H1 (cell line): ENCODE measurements around the gene AHI1. TPM values are rescaled to one million over a fixed set of nuclear protein-coding genes. Genes with fewer than 3 reads are reported as not detected.

Experiments
- CTCF ChIA-PET: fragments of 300-600 bp; sonication (Branson Sonifier 250); formaldehyde crosslinking; loops from one replicate; lab custom pipeline; 2021; ENCODE audit not compliant: partially characterized antibody; lab: Charles Lee
- POLR2A ChIA-PET: fragments of 300-600 bp; sonication (Branson Sonifier 250); formaldehyde crosslinking; loops from one replicate; lab custom pipeline; 2021; ENCODE audit warnings: inconsistent platforms; ENCODE audit not compliant: partially characterized antibody; lab: Charles Lee
- DNase-seq, 2 experiments: peaks; one replicate each; pipeline versions ENCODE4 v3.0.0 to v3.0.0-alpha.2; 2010 to 2022; ENCODE audit warnings: low spot score in 2 of 2, low read depth in 1 of 2, mixed read lengths in 1 of 2
- FAIRE-seq: peaks from 2 replicates; lab custom pipeline; 2011; peaks lifted over from hg19 to GRCh38; lab: Jason Lieb, UNC
- H2AFZ ChIP-seq: 2 replicates; pipeline ENCODE4 v1.8.1; 2012; ENCODE audit warnings: low read length, inconsistent platforms
- H2AK5ac ChIP-seq: 2 replicates; pipeline ENCODE4 v1.6.1; 2013; ENCODE audit warnings: low read depth, low read length
- H2BK120ac ChIP-seq: replicated peaks from 2 replicates; pipeline ENCODE3; 2013; ENCODE audit warnings: low read depth, low read length, inconsistent platforms
- H2BK12ac ChIP-seq: 2 replicates; pipeline ENCODE4 v1.6.1; 2013; ENCODE audit warnings: low read depth, low read length
- H2BK15ac ChIP-seq: 2 replicates; pipeline ENCODE4 v1.6.1; 2013; ENCODE audit warnings: low read length
- H2BK20ac ChIP-seq: 2 replicates; pipeline ENCODE4 v1.6.1; 2013; ENCODE audit warnings: low read length
- H2BK5ac ChIP-seq: 2 replicates; pipeline ENCODE4 v1.6.1; 2013; ENCODE audit warnings: low read depth, low read length
- H3K14ac ChIP-seq: 2 replicates; pipeline ENCODE4 v1.6.1; 2013; ENCODE audit warnings: inconsistent platforms; ENCODE audit not compliant: insufficient read length
- H3K18ac ChIP-seq: 2 replicates; pipeline ENCODE4 v1.6.1; 2013; ENCODE audit warnings: low read length; ENCODE audit errors: extremely low read depth
- H3K23ac ChIP-seq: 2 replicates; pipeline ENCODE4 v1.6.1; 2013; ENCODE audit warnings: inconsistent platforms; ENCODE audit not compliant: insufficient read length
- H3K23me2 ChIP-seq: 2 replicates; pipeline ENCODE4 v1.6.1; 2013; ENCODE audit warnings: low read depth, low read length
- H3K27ac ChIP-seq: 2 replicates; pipeline ENCODE4 v1.6.1; 2011; ENCODE audit warnings: low read depth, low read length, inconsistent platforms
- H3K27me3 ChIP-seq, 4 experiments: replicated peaks in 1 of 4; 1 replicate in 1 of 4; 2 replicates in 3 of 4; pipeline versions ENCODE4 v1.6.1 to v1.8.1; 2011 to 2013; ENCODE audit warnings: low read length in 3 of 4, mild to moderate bottlenecking in 3 of 4, inconsistent platforms in 2 of 4, mixed read lengths in 2 of 4, moderate library complexity in 1 of 4; ENCODE audit not compliant: control insufficient read depth in 3 of 4, insufficient read depth in 3 of 4; ENCODE audit errors: extremely low read depth in 1 of 4
- H3K36me3 ChIP-seq, 4 experiments: 2 replicates each; pipeline versions ENCODE4 v1.6.1 to v1.8.1; 2011 to 2013; ENCODE audit warnings: mild to moderate bottlenecking in 4 of 4, low read length in 3 of 4, moderate library complexity in 2 of 4, control low read depth in 1 of 4, inconsistent platforms in 1 of 4; ENCODE audit not compliant: insufficient read depth in 4 of 4, control insufficient read depth in 2 of 4
- H3K4ac ChIP-seq: replicated peaks from 2 replicates; pipeline ENCODE3; 2013; ENCODE audit warnings: low read length, low read depth, mixed read lengths, inconsistent platforms; ENCODE audit not compliant: insufficient read length
- H3K4me1 ChIP-seq, 4 experiments: replicated peaks in 1 of 4; 1 replicate in 1 of 4; 2 replicates in 3 of 4; pipeline versions ENCODE4 v1.6.1 to v1.8.1; 2011 to 2013; ENCODE audit warnings: low read length in 3 of 4, inconsistent platforms in 2 of 4, mixed read lengths in 1 of 4; ENCODE audit not compliant: insufficient read depth in 4 of 4, control insufficient read depth in 3 of 4
- H3K4me2 ChIP-seq, 2 experiments: 2 replicates each; pipeline versions ENCODE4 v1.6.1 to v1.8.1; 2011 to 2013; ENCODE audit warnings: low read depth in 2 of 2, low read length in 2 of 2, control low read depth in 1 of 2, inconsistent platforms in 1 of 2, mild to moderate bottlenecking in 1 of 2; ENCODE audit not compliant: insufficient read depth in 1 of 2
- H3K4me3 ChIP-seq, 4 experiments: fragments of 200-600, 300-600 bp in 1 of 4; sonication (generic), shearing (Covaris generic), sonication (Bioruptor Twin) in 1 of 4; 2 replicates each; pipeline versions ENCODE4 v1.5.1 to v1.8.1; 2011 to 2016; ENCODE audit warnings: low read length in 4 of 4, low read depth in 3 of 4, control low read depth in 2 of 4, inconsistent platforms in 2 of 4, mild to moderate bottlenecking in 2 of 4, mixed read lengths in 1 of 4, moderate library complexity in 1 of 4; ENCODE audit not compliant: insufficient read depth in 2 of 4; ENCODE audit errors: extremely low read depth in 1 of 4
- H3K56ac ChIP-seq: replicated peaks from 2 replicates; pipeline ENCODE3; 2013; ENCODE audit warnings: low read depth, mild to moderate bottlenecking, mixed read lengths, low read length, inconsistent platforms; ENCODE audit not compliant: insufficient read length
- H3K79me1 ChIP-seq: 2 replicates; pipeline ENCODE4 v1.6.1; 2013; ENCODE audit warnings: low read depth, low read length, control low read depth
- H3K79me2 ChIP-seq, 2 experiments: 2 replicates each; pipeline versions ENCODE4 v1.6.1 to v1.8.1; 2012 to 2013; ENCODE audit warnings: low read length in 2 of 2, mild to moderate bottlenecking in 2 of 2, inconsistent platforms in 1 of 2; ENCODE audit not compliant: insufficient read depth in 2 of 2, control insufficient read depth in 1 of 2
- H3K9ac ChIP-seq, 4 experiments: replicated peaks in 1 of 4; 1 replicate in 1 of 4; 2 replicates in 3 of 4; pipeline versions ENCODE4 v1.6.1 to v1.8.1; 2011 to 2013; ENCODE audit warnings: low read depth in 3 of 4, low read length in 3 of 4, control low read depth in 2 of 4, mild to moderate bottlenecking in 2 of 4, moderate library complexity in 2 of 4, inconsistent platforms in 1 of 4; ENCODE audit errors: extremely low read depth in 1 of 4
- H3K9me3 ChIP-seq, 2 experiments: 2 replicates each; pipeline versions ENCODE4 v1.6.1 to v1.8.1; 2012 to 2013; ENCODE audit warnings: mild to moderate bottlenecking in 2 of 2, moderate library complexity in 2 of 2, control low read depth in 1 of 2, inconsistent platforms in 1 of 2, low read depth in 1 of 2, low read length in 1 of 2, mixed read lengths in 1 of 2; ENCODE audit not compliant: insufficient read depth in 2 of 2
- H4K20me1 ChIP-seq, 2 experiments: replicated peaks in 1 of 2; 2 replicates each; pipeline versions ENCODE3 to v1.8.1; 2011 to 2013; ENCODE audit warnings: inconsistent platforms in 2 of 2, low read length in 2 of 2, mild to moderate bottlenecking in 1 of 2; ENCODE audit not compliant: insufficient read depth in 2 of 2, control insufficient read depth in 1 of 2
- H4K5ac ChIP-seq: 2 replicates; pipeline ENCODE4 v1.6.1; 2013; ENCODE audit warnings: low read length, low read depth, mixed read lengths, inconsistent platforms; ENCODE audit not compliant: insufficient read length
- H4K8ac ChIP-seq: 2 replicates; pipeline ENCODE4 v1.8.0; 2013; ENCODE audit warnings: mild to moderate bottlenecking, moderate library complexity, low read length, inconsistent platforms; ENCODE audit not compliant: insufficient read depth; ENCODE audit errors: extremely low read depth
- H4K91ac ChIP-seq: replicated peaks from 2 replicates; pipeline ENCODE3; 2013; ENCODE audit warnings: low read length, mixed read lengths, inconsistent platforms; ENCODE audit not compliant: insufficient read length
- ATF3 ChIP-seq: IDR thresholded peaks from 2 replicates; pipeline ENCODE4 v1.6.1; 2011; ENCODE audit warnings: low read depth, mild to moderate bottlenecking, low read length; ENCODE audit not compliant: insufficient read depth
- BACH1 ChIP-seq: IDR thresholded peaks from 2 replicates; pipeline ENCODE4 v1.6.1; 2012; ENCODE audit warnings: low read length, improper control_type of control experiment
- BCL11A ChIP-seq, 2 experiments: IDR thresholded peaks; one replicate each; pipeline ENCODE4 v1.6.1; 2011; ENCODE audit warnings: low read depth in 2 of 2, low read length in 2 of 2, mild to moderate bottlenecking in 2 of 2
- TAF1 ChIP-seq: IDR thresholded peaks from 2 replicates; pipeline ENCODE4 v1.6.1; 2011; ENCODE audit warnings: mild to moderate bottlenecking, low read depth, low read length
- polyA plus RNA-seq, 7 experiments: library from polyadenylated mRNA; depleted of rRNA in 3 of 7; stranded (reverse) in 5 of 7; unstranded in 2 of 7; fragments of >200 nt in 5 of 7; fragments of 200-250 nt in 2 of 7; gene quantifications; 1 replicate in 5 of 7; 2 replicates in 1 of 7; 4 replicates in 1 of 7; pipeline versions ENCODE4 v1.2.1 to v1.2.3, GENCODE V29; 2011 to 2013; ENCODE audit warnings: missing spikeins in 2 of 7, mixed read lengths in 2 of 7
- total RNA-seq: library from RNA; stranded (reverse); fragmentation: NEBNext Ultra II Directional; extraction: Animal tissue kit (Norgen Biotek cat#: 25700); gene quantifications from 2 replicates; pipeline ENCODE4 v1.2.1, GENCODE V29; 2021

The AHI1 gene
- total and polyA plus RNA-seq, 2 of the 8 experiments (the other 6 are each of a cell fraction or from before 2014, with no cell fraction given), result 4.2 to 19.6 TPM

DNA sequence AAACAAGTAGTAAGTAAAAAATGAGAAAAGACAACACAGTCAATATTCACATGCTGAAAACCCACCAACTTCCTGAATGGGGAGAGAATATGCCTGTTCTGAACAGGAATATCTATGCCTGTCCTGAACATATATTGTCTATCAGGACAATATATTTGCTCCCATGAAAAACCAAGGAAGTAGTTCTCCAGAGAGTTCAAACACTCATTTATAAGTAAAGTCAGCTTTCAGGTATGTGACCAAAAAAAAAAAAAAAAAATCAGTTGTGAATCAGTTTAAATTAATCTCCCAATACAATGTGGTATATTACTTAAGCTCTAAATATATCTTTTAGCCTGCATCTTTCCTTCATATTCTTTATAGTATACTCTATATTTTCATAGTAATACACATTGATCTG is 197.0 kb downstream of the AHI1 start:
- CTCF ChIA-PET, result no interaction called here

More for the DNA sequence above, 197.0 kb downstream of the AHI1 start:
- Histone ChIP-seq H4K8ac (no peak overlapping the region), H3K4me3 (no peak overlapping the region), H3K23me2 (no peaks in the 10 kb centered on the region), H3K14ac (no peak overlapping the region), H3K9me3 (no peaks in the 10 kb centered on the region), H4K91ac (no peak overlapping the region), H3K4me2 (no peak overlapping the region), H2BK15ac (no peak overlapping the region), H3K27ac (no peak overlapping the region), H2BK20ac (no peak overlapping the region), H3K36me3 (no peaks in the 10 kb centered on the region), H2AK5ac (no peak overlapping the region), H2AFZ (no peak overlapping the region), H3K23ac (no peak overlapping the region), H2BK12ac (no peak overlapping the region), H3K18ac (no peak overlapping the region), H3K79me2 (no peaks in the 10 kb centered on the region), H3K27me3 (no peaks in the 10 kb centered on the region; a peak in 1 of 7 replicates), H3K4ac (no peak overlapping the region), H3K4me1 (peaks cover 0 to 3% (median 0%) of the 10 kb centered on the region in 4 experiments; a peak in 1 of 7 replicates), H3K79me1 (no peaks in the 10 kb centered on the region), H4K5ac (no peak overlapping the region), H2BK5ac (no peak overlapping the region), H3K9ac (no peak overlapping the region), H2BK120ac (no peak overlapping the region), H4K20me1 (no peaks in the 10 kb centered on the region), H3K56ac (no peak overlapping the region)
- DNase-seq (no peak), FAIRE-seq (no peak)
- no peak for TF ChIP-seq BCL11A (IDR thresholded peaks at IDR 0.05; ENCODE audit: low read depth in 2 of 2, low read length in 2 of 2)
- no peak for TF ChIP-seq ATF3
- no peak for TF ChIP-seq BACH1
- no peak for TF ChIP-seq TAF1
- POLR2A ChIA-PET, result no interaction called here
